ENCODE measurements around the gene OR9G4. TPM values are rescaled to one million over a fixed set of nuclear protein-coding genes. Genes with fewer than 3 reads are reported as not detected.

Gene OR9G4
- total and polyA plus RNA-seq, 2 experiments from 2014 or later: not detected

- no peaks in the 10 kb centered on the region for H3K36me3 ChIP-seq (replicated peaks; ENCODE audit: insufficient read depth, low read depth)
- no peaks in the 10 kb centered on the region for H3K79me2 ChIP-seq
- no peak overlapping the region for H3K4me2 ChIP-seq
- no peak for TF ChIP-seq EZH2phosphoT487 (IDR thresholded peaks at IDR 0.05; ENCODE audit: low read depth, severe bottlenecking, unreplicated experiment)
- TF ChIP-seq CTCF (IDR thresholded peaks at IDR 0.05; ENCODE audit: poor library complexity): no peak
- no peak for TF ChIP-seq EZH2 (IDR thresholded peaks at IDR 0.05; ENCODE audit: borderline replicate concordance)
- no peaks in the 10 kb centered on the region for H3K9me2 ChIP-seq (replicated peaks; ENCODE audit: insufficient read depth)
- no peaks in the 10 kb centered on the region for H3K4me1 ChIP-seq (ENCODE audit: insufficient read depth)
- no peaks in the 10 kb centered on the region for H3K9me3 ChIP-seq (ENCODE audit: low read depth)
- no peak for DNase-seq (ENCODE audit: low spot score)
- H3K27ac ChIP-seq: no peak overlapping the region
- H4K20me1 ChIP-seq (ENCODE audit: insufficient read depth, poor library complexity, severe bottlenecking): no peaks in the 10 kb centered on the region
- no peaks in the 10 kb centered on the region for H3K27me3 ChIP-seq
- H2AFZ ChIP-seq: no peak overlapping the region
- no peak overlapping the region for H3K4me3 ChIP-seq
Measured at GRCh38 chr11:56776809-56777208, 28.3 kb upstream of the OR9G4 start.

GRCh38 chr11:56764976-56765375, 16.5 kb upstream of the OR9G4 start:
- 90% methylated on average over 4 of the region's 4 CpGs for WGBS (ENCODE audit: low lambda C conversion rate, missing lambda C conversion rate)
- Histone ChIP-seq H3K4me2 (no peak overlapping the region), H3K9me3 (ENCODE audit: low read depth) (no peaks in the 10 kb centered on the region), H3K9me2 (replicated peaks; ENCODE audit: insufficient read depth) (no peaks in the 10 kb centered on the region), H2AFZ (no peak overlapping the region), H4K20me1 (ENCODE audit: insufficient read depth, poor library complexity, severe bottlenecking) (no peaks in the 10 kb centered on the region), H3K4me1 (ENCODE audit: insufficient read depth) (no peaks in the 10 kb centered on the region), H3K79me2 (no peaks in the 10 kb centered on the region), H3K27me3 (no peaks in the 10 kb centered on the region), H3K4me3 (no peak overlapping the region), H3K27ac (no peak overlapping the region), H3K36me3 (replicated peaks; ENCODE audit: insufficient read depth, low read depth) (no peaks in the 10 kb centered on the region)
- no peak for DNase-seq (ENCODE audit: low spot score)
- no peak for TF ChIP-seq EZH2 (IDR thresholded peaks at IDR 0.05; ENCODE audit: borderline replicate concordance)
- TF ChIP-seq CTCF (IDR thresholded peaks at IDR 0.05; ENCODE audit: poor library complexity): no peak
- no peak for TF ChIP-seq EZH2phosphoT487 (IDR thresholded peaks at IDR 0.05; ENCODE audit: low read depth, severe bottlenecking, unreplicated experiment)

- 93% methylated on average over 5 of the region's 5 CpGs for WGBS (ENCODE audit: low lambda C conversion rate, missing lambda C conversion rate)
- no peak for DNase-seq (ENCODE audit: low spot score)
- no peaks in the 10 kb centered on the region for H3K4me1 ChIP-seq (ENCODE audit: insufficient read depth)
- H3K36me3 ChIP-seq (replicated peaks; ENCODE audit: insufficient read depth, low read depth): no peaks in the 10 kb centered on the region
- TF ChIP-seq CTCF (IDR thresholded peaks at IDR 0.05; ENCODE audit: poor library complexity) (no peak), EZH2phosphoT487 (IDR thresholded peaks at IDR 0.05; ENCODE audit: low read depth, severe bottlenecking, unreplicated experiment) (no peak), EZH2 (IDR thresholded peaks at IDR 0.05; ENCODE audit: borderline replicate concordance) (no peak)
- no peaks in the 10 kb centered on the region for H3K27me3 ChIP-seq
- H3K9me2 ChIP-seq (replicated peaks; ENCODE audit: insufficient read depth): no peaks in the 10 kb centered on the region
- no peak overlapping the region for H2AFZ ChIP-seq
- H4K20me1 ChIP-seq (ENCODE audit: insufficient read depth, poor library complexity, severe bottlenecking): no peaks in the 10 kb centered on the region
- no peak overlapping the region for H3K27ac ChIP-seq
- no peaks in the 10 kb centered on the region for H3K9me3 ChIP-seq (ENCODE audit: low read depth)
- H3K4me3 ChIP-seq: no peak overlapping the region
- no peaks in the 10 kb centered on the region for H3K79me2 ChIP-seq
- H3K4me2 ChIP-seq: no peak overlapping the region
Measured at GRCh38 chr11:56751480-56751879, 3.0 kb upstream of the OR9G4 start.

- no peaks in the 10 kb centered on the region for H3K79me2 ChIP-seq
- TF ChIP-seq EZH2 (IDR thresholded peaks at IDR 0.05; ENCODE audit: borderline replicate concordance) (no peak), CTCF (IDR thresholded peaks at IDR 0.05; ENCODE audit: poor library complexity) (no peak), EZH2phosphoT487 (IDR thresholded peaks at IDR 0.05; ENCODE audit: low read depth, severe bottlenecking, unreplicated experiment) (no peak)
- H3K4me2 ChIP-seq: no peak overlapping the region
- no peaks in the 10 kb centered on the region for H4K20me1 ChIP-seq (ENCODE audit: insufficient read depth, poor library complexity, severe bottlenecking)
- H3K36me3 ChIP-seq (replicated peaks; ENCODE audit: insufficient read depth, low read depth): no peaks in the 10 kb centered on the region
- H3K9me2 ChIP-seq (replicated peaks; ENCODE audit: insufficient read depth): no peaks in the 10 kb centered on the region
- DNase-seq (ENCODE audit: low spot score): no peak
- no peak overlapping the region for H3K27ac ChIP-seq
- no peaks in the 10 kb centered on the region for H3K9me3 ChIP-seq (ENCODE audit: low read depth)
- H3K4me1 ChIP-seq (ENCODE audit: insufficient read depth): no peaks in the 10 kb centered on the region
- no peaks in the 10 kb centered on the region for H3K27me3 ChIP-seq
- H3K4me3 ChIP-seq: no peak overlapping the region
- no peak overlapping the region for H2AFZ ChIP-seq
- 88% methylated on average over 5 of the region's 5 CpGs for WGBS (ENCODE audit: low lambda C conversion rate, missing lambda C conversion rate)
Measured at GRCh38 chr11:56750190-56750589, 1.7 kb upstream of the OR9G4 start.

Data from hepatocyte (in vitro differentiated cells).